HEK293 (cell line): ENCODE measurements around the gene FSTL5.

Source experiments
- CTCF ChIA-PET: fragments of 350-600 bp; formaldehyde crosslinking; extraction: SDS; loops from one replicate; lab custom pipeline; 2021; ENCODE audit warnings: antibody characterized with exemption; lab: Yijun Ruan, JAX
- POLR2A ChIA-PET: fragments of 300-600 bp; formaldehyde crosslinking; extraction: SDS; loops from one replicate; lab custom pipeline; 2020; ENCODE audit warnings: antibody characterized with exemption, inconsistent platforms; lab: Yijun Ruan, JAX
- H3K27ac ChIP-seq: fragments of 200-500 bp; sonication (Bioruptor generic); 2 replicates; pipeline ENCODE4 v1.5.1; 2014; ENCODE audit warnings: low read depth, low read length, control low read depth, inconsistent platforms; ENCODE audit errors: extremely low read depth
- H3K36me3 ChIP-seq, 2 experiments: fragments of 200-500 bp in 1 of 2; sonication (Bioruptor generic) in 1 of 2; 1 replicate in 1 of 2; 2 replicates in 1 of 2; pipeline ENCODE4 v1.5.1; 2014 to 2017; ENCODE audit warnings: inconsistent platforms in 2 of 2, low read length in 2 of 2; ENCODE audit not compliant: control insufficient read depth in 2 of 2, insufficient read depth in 1 of 2
- H3K4me1 ChIP-seq: fragments of 200-500 bp; sonication (Bioruptor generic); 2 replicates; pipeline ENCODE4 v1.5.1; 2014; ENCODE audit warnings: mild to moderate bottlenecking, low read length, inconsistent platforms; ENCODE audit not compliant: control insufficient read depth, insufficient read depth
- H3K4me3 ChIP-seq: 2 replicates; pipeline ENCODE4 v1.5.1; 2011; ENCODE audit warnings: low read depth, mild to moderate bottlenecking, control low read depth, low read length, moderate library complexity
- H3K9me3 ChIP-seq: fragments of 200-500 bp; sonication (Bioruptor generic); 2 replicates; pipeline ENCODE4 v1.5.1; 2014; ENCODE audit warnings: low read depth, low read length, inconsistent platforms; ENCODE audit not compliant: control insufficient read depth, insufficient read depth
- AEBP2 ChIP-seq: fragments of 450-650 bp; formaldehyde crosslinking; IDR thresholded peaks from 2 replicates; pipeline ENCODE4 v1.5.1; 2016; ENCODE audit warnings: missing biosample characterization, missing genetic modification characterization, borderline replicate concordance
- KLF17 ChIP-seq: fragments of 450-650 bp; formaldehyde crosslinking; IDR thresholded peaks from 2 replicates; pipeline ENCODE4 v1.5.1; 2016; ENCODE audit warnings: missing biosample characterization, missing genetic modification characterization
- OVOL3 ChIP-seq: fragments of 450-650 bp; formaldehyde crosslinking; IDR thresholded peaks from 2 replicates; pipeline ENCODE4 v1.5.1; 2016; ENCODE audit warnings: missing biosample characterization, missing genetic modification characterization
- PRDM1 ChIP-seq: fragments of 450-650 bp; formaldehyde crosslinking; IDR thresholded peaks from 2 replicates; pipeline ENCODE4; 2016; ENCODE audit warnings: missing biosample characterization, missing genetic modification characterization
- SETDB1 ChIP-seq: IDR thresholded peaks from one replicate; pipeline ENCODE4 v1.6.1; 2017; ENCODE audit warnings: mild to moderate bottlenecking, low read length, moderate library complexity, mixed read lengths; ENCODE audit not compliant: insufficient read length
- ZBTB1 ChIP-seq: fragments of 450-650 bp; formaldehyde crosslinking; IDR thresholded peaks from 2 replicates; pipeline ENCODE4 v1.5.1; 2016; ENCODE audit warnings: missing biosample characterization, missing genetic modification characterization
- ZBTB44 ChIP-seq: fragments of 450-650 bp; IDR thresholded peaks from 2 replicates; pipeline ENCODE4 v1.5.1; 2018; ENCODE audit warnings: missing biosample characterization, mild to moderate bottlenecking, missing genetic modification characterization
- ZBTB48 ChIP-seq: fragments of 450-650 bp; formaldehyde crosslinking; IDR thresholded peaks from 2 replicates; pipeline ENCODE4 v1.5.1; 2016; ENCODE audit warnings: missing biosample characterization, missing genetic modification characterization
- ZBTB6 ChIP-seq: fragments of 450-650 bp; formaldehyde crosslinking; IDR thresholded peaks from 2 replicates; pipeline ENCODE4 v1.5.1; 2017; ENCODE audit warnings: missing biosample characterization, missing genetic modification characterization
- ZFP37 ChIP-seq: fragments of 450-650 bp; formaldehyde crosslinking; IDR thresholded peaks from 2 replicates; pipeline ENCODE4 v1.5.1; 2016; ENCODE audit warnings: missing biosample characterization, missing genetic modification characterization
- ZNF112 ChIP-seq: fragments of 450-650 bp; formaldehyde crosslinking; IDR thresholded peaks from 2 replicates; pipeline ENCODE4 v1.5.0; 2017; ENCODE audit warnings: missing biosample characterization, missing genetic modification characterization
- ZNF221 ChIP-seq: fragments of 450-650 bp; formaldehyde crosslinking; IDR thresholded peaks from 2 replicates; pipeline ENCODE4 v1.5.1; 2017; ENCODE audit warnings: missing biosample characterization, missing genetic modification characterization, borderline replicate concordance
- ZNF501 ChIP-seq: fragments of 450-650 bp; formaldehyde crosslinking; IDR thresholded peaks from 2 replicates; pipeline ENCODE4 v1.5.1; 2016; ENCODE audit warnings: missing biosample characterization, missing genetic modification characterization
- ZNF658 ChIP-seq: fragments of 450-650 bp; formaldehyde crosslinking; IDR thresholded peaks from 2 replicates; pipeline ENCODE4; 2016; ENCODE audit warnings: missing biosample characterization, missing genetic modification characterization
- ZNF776 ChIP-seq: fragments of 450-650 bp; formaldehyde crosslinking; IDR thresholded peaks from 2 replicates; pipeline ENCODE4 v1.5.0; 2017; ENCODE audit warnings: missing biosample characterization, missing genetic modification characterization, borderline replicate concordance
- ZSCAN23 ChIP-seq: fragments of 450-650 bp; formaldehyde crosslinking; IDR thresholded peaks from 2 replicates; pipeline ENCODE4 v1.5.1; 2016; ENCODE audit warnings: missing biosample characterization, missing genetic modification characterization
- ZSCAN30 ChIP-seq: fragments of 450-650 bp; IDR thresholded peaks from 2 replicates; pipeline ENCODE4 v1.5.1; 2018; ENCODE audit warnings: missing biosample characterization, mild to moderate bottlenecking, missing genetic modification characterization, moderate library complexity
- ZXDB ChIP-seq: fragments of 450-650 bp; formaldehyde crosslinking; IDR thresholded peaks from 2 replicates; pipeline ENCODE4 v1.5.1; 2016; ENCODE audit warnings: missing biosample characterization, missing genetic modification characterization

The FSTL5 gene

GRCh38 chr4:162157241-162157640 is 6.6 kb downstream of the FSTL5 start:
- ChIA-PET CTCF (interaction anchor here (0.9 to 1.0 kb wide), 2 partner anchors 12 to 33 kb away, joined by 3 to 9 read pairs; no protein-coding TSS in a partner anchor), POLR2A (no interaction called here)
- TF ChIP-seq ZBTB6 (tag by site-specific recombination) = no peak
- TF ChIP-seq ZNF776 (tag by site-specific recombination) = no peak
- TF ChIP-seq ZBTB48 = no peak
- no peak for TF ChIP-seq ZBTB44
- no peak for TF ChIP-seq ZSCAN23 (tag by site-specific recombination)
- no peak for TF ChIP-seq OVOL3 (tag by site-specific recombination)
- TF ChIP-seq SETDB1 = no peak
- no peak for TF ChIP-seq ZNF112 (tag by site-specific recombination)
- no peak for TF ChIP-seq AEBP2 (tag by site-specific recombination)
- TF ChIP-seq ZXDB = no peak
- no peak for TF ChIP-seq ZNF221 (tag by site-specific recombination)
- TF ChIP-seq KLF17 = no peak
- no peak for TF ChIP-seq ZNF501 (tag by site-specific recombination)
- no peak for TF ChIP-seq ZBTB1 (tag by site-specific recombination)
- no peak for TF ChIP-seq ZNF658 (tag by site-specific recombination)
- Histone ChIP-seq H3K4me3 (no peak overlapping the region), H3K36me3 (no peaks in the 10 kb centered on the region), H3K27ac (no peak overlapping the region), H3K9me3 (no peaks in the 10 kb centered on the region), H3K4me1 (no peaks in the 10 kb centered on the region)

GRCh38 chr4:162154862-162155540 is 8.8 kb downstream of the FSTL5 start:
- Histone ChIP-seq H3K27ac (no peak overlapping the region), H3K4me1 (no peaks in the 10 kb centered on the region), H3K9me3 (no peaks in the 10 kb centered on the region), H3K36me3 (no peaks in the 10 kb centered on the region), H3K4me3 (no peak overlapping the region)
- ChIA-PET POLR2A (no interaction called here), CTCF (interaction anchor here (0.8 kb wide), 1 partner anchor 10 kb away, joined by 3 read pairs; no protein-coding TSS in a partner anchor)
- TF ChIP-seq PRDM1 (tag by site-specific recombination) (no peak), ZFP37 (tag by site-specific recombination) (no peak), ZSCAN30 (no peak), SETDB1 (no peak)
